Activated CD4-positive, alpha-beta T cell treated with anti-CD3 and anti-CD28 coated beads, Interleukin-2, amount 50 U/mL, for 16 hours (primary cell): ENCODE measurements around the gene OR5A1.
"Not testable (repeated sequence)": the region's sequence is repeated elsewhere in the genome, so short reads cannot be mapped to it uniquely, and the experiment has no call there.

Experiments
- DNase-seq: peaks from one replicate; pipeline ENCODE4 v3.0.0-alpha.2; 2020

OR5A1 gene

DNA sequence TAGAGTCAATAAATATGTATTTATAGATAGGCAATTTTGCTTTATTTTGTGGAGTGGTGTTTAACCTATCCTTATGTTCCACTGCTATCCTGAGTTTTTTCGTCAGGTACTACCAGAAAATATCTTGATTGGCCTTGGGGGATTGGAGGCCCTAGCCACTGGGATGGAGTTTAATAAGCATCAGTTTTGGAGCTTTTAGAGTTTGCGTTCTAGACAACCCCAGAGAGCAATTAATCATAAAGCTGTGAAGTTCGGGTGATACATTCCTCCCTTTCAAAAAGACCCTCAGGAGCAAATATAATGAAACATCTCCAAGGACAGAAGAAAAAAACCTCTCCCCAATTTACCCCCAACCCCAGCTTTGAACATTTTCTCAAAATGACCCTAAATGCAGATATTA is at the start of gene OR5A1:
Gene OR5A1 (plus strand): TSS at position 301 of the 400 bp plus-strand sequence. CDS start 6,700 bp downstream, outside the sequence.
- DNase-seq = no peak

DNA sequence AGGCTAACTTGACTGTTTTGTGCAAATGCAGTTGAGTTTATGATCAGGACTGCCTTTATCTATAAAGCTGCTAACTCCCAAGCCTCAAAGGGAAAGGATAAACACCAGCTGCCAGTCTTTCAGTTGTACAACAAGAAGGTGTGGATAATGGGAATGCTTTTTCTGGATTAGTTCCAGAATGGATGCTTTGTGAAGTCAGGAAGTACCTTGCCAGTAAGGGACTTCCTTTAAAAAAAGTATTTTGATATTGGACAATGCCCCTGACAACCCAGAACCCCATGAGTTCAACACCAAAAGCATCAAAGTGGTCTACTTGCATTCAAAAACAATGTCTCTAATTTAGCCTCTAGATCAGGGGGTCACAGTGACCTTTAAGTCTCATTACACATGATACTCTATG is 42.1 kb upstream of the OR5A1 start:
- DNase-seq = no peak

DNA sequence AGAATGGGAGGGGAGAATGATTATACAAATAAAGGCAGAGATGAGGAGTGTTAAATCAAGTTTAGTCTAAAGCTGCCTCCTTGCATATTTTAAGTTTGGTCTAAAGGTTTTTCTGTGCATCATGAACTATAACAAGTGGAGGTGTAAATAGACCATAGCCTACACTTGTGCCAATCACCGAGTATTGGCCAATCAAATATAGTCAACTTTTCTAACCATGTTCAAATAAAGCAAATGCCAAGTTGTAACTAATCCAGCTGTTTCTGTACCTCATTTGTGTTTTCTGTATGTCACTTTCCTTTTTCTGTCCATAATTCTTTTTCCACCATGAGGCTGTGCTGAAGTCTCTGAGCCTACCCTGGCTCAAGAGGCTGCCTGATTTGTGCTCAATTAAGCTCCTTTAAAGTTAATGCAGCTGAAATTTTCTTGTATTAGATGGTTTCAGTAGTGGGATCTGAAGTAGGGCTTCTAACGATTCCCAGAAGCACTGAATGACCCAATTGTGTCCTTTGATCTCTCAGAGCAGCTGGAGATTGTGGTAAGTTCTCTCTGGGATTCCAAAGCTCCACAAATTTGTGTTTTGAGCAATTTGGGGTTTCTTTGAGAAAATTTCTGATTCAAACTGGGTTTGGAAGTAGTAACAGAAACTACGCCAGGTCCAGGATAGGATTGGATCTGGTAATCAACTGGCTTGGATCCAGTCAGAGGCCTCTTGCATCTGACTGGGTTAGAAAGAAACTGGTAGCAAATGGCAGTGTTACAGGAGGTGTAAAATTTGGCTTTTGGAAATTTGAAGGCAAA is 35.6 kb upstream of the OR5A1 start:
- DNase-seq = no peak

DNA sequence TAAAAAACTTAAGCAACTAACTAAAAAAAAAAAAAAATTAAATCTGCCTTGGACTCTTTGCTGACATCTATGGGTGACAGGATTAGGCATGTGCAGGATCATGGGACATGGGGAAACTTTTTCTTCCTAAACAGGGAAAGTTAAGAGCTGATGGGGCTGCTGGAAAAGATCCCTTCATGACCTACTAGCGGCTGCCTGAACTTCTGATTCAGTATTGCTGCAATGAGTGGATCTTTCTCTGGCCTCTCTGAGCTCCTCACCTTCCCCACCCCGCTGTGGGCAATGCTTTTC is 35.1 kb upstream of the OR5A1 start:
- DNase-seq = no peak

DNA sequence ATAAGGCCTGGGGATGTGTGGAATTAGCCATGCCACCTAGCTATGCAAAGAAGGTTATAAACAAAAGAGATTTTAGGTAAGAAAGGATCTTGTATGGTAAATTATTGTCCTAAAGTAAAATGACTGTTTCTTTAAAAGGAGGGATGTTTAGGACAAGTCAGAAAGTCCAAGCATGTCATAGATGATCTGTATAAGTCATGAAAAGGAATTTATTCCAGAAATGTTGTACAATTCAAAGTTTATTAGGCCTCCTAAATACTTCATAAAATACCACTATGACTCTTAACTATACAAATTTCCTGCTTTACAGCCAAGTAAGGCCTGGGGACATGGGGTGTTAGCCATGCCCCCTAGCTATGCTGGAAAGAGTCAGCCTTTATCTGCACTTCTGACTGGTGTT is 32.7 kb upstream of the OR5A1 start:
- no peak for DNase-seq

DNA sequence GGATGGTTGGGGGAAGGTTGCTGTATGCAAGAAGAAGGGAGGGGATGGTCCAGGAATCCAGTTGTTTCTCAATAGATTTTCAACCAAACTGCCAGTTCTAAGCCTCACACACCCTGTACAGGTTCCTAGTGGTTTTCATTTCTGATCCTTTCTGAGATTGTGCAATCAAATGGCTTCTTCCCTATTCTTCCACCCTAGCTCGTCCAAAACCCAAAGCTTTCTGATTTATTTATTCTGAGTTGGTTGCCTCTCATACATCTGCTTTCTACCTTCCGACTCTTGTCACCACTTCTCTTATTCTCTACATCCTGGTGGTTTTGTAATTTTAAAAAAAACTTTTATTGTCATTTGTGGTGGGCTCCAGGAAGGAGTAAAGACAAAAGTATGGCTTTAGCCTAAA is 22.6 kb upstream of the OR5A1 start:
- DNase-seq = no peak

DNA sequence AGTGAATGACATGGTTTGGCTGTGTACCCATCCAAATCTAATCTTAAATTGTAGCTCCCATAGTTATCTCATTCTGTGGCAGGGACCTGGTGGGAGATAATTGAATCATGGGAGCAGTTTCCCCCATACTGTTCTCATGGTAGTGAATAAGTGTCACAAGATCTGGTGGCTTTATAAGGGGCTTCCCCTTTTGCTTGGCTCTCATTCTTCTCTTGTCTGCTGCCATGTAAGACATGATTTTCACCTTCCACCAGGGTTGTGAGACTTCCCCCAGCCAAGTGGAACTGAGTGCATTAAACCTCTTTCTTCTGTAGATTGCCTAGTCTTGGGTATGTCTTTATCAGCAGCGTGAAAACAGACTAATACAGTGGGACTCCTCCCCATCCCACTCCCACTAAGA is 21.2 kb upstream of the OR5A1 start:
- DNase-seq = no peak

DNA sequence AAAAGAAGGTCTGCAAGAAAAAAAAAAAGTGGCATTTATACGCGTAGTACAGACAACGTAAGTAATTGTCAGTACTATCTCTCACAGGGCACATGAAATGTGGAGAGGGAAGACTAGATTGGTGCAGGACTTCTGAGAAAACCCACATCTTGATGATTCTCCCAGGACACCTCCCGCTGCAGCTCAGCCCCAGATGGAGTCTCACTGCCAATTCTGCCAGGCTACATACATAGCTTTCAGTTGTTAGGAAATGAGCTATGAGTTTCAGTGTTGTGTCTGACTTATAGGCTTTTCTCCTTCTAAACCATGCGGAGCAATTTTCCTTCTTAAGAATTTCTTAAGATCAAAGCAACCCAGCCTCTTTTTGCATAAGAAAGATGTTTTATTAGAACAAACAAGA is 19.7 kb upstream of the OR5A1 start:
- DNase-seq = no peak

DNA sequence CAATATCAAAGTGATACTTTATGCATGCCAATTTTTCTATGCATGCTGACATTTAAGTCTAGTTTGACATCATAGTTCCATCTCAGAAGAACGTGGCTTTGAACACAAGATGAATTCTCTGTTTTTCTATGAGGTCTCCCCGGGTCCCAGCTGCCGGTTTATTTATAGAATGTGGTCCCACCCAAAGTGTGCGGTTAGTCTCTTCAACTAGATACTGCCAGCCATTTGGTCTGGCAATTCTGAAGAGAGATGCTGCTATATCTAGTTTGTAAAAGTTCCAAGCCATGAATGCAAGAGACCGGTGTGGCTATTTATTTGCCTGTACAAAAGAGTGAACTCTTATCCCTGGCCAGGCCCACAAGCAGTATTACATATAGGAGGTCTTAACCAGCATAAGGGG is 19.2 kb upstream of the OR5A1 start:
- no peak for DNase-seq

DNA sequence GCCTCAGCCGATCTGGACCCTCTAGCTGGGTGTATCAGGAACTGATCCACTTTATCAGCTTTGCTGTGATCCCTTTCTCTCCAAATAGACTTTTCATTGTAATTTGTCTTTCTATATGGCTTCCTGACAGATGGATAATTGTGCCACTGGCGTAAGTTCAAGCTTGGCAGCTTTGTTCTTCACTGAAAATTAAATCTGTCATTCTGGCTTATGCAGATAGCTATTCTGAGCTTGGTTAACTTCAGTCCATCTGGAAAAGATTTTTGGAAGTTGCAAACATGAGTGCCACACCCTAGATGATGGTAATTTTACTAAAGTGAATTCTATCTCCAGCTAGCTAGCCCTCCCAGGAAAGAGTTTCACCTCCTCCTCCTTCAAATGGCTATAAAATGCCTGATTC is 18.1 kb upstream of the OR5A1 start:
- DNase-seq = no peak

DNA sequence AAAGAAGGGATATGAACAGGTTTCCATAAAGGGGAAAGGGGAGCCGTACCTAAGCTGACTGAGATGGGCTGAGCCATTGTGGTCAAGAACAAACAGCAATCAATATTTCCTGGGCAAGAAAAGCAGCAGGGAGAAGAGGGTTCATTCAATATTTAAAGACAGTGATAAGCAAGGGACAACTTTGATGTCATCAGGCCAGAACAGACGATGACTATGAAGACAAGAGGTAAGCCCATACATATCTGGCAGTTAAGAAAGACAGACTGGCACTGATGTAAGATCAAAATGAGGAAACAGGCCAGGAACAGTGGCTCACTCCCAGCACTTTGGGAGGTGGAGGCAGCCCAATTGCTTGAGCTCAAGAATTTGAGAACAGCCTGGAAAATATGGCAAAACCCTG is 12.4 kb upstream of the OR5A1 start:
- DNase-seq = no peak

DNA sequence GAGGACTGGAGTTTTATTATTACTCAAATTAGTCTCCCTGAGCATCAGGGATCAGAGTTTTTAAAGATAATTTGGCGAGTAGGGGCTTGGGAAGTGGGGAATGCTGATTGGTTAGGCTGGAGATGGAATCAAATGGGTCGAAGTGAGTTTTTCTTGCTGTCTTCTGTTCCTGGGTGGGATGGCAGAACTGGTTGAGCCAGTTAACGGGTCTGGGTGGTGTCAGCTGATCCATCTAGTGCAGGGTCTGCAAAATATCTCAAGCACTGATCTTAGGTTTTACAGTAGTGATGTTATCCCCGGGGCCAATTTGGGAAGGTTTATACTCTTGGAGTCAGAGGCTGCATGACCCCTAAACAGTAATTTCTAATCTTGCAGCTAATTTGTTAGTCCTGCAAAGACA is 11.1 kb upstream of the OR5A1 start:
- DNase-seq = no peak

DNA sequence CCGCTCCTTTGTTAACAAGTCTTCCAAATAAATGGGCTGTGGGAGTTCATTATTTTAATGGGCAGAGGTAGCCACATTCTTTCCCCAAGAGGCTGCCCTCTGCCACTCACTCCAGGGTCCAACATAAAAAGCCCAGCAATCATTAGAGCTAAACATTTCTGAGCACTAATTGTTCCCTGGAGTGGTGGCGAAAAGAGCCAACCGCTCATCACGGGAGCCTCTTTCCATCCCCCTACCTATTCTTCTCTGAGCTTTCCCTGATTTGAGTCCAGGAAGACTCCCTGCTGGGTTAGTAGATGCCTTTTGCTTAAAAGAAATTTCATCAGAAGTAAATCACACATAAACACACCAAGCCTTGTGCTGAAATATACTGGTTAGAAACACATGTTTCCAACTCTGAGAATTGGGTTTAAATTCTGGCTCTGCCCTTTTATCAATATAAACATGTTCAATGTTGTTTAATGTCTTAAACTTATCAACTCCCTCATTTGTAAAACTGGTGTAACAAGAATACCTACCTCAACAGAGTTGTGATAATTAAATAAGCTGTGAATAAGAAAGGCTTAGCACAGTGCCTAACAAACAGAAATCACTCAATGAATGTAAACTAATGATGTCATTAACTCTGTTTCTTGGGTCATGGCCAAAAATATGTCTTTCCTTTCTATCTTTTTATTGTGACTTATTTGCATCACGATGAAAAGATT is 9.8 kb upstream of the OR5A1 start, which contains the start of gene OR5A2:
Gene OR5A2 (minus strand): TSS at position 53 of the 707 bp plus-strand sequence. CDS start 3,460 bp downstream, outside the sequence.
- DNase-seq = no peak

DNA sequence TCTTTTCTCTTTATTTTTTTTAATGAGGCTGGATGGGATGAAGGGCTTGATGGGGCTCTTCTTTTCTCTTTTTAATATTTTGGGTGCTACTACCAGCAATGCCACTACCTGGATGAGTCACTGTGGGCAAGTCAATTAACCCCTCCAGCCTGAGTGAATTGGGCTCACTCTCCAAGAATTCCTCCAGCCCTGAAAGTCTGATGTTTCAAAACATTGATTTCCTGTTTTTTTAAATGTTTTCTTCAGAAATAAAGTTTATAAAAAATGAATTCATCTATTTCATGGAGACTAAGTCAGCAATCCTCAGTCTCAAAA is 9.2 kb upstream of the OR5A1 start:
- no peak for DNase-seq

DNA sequence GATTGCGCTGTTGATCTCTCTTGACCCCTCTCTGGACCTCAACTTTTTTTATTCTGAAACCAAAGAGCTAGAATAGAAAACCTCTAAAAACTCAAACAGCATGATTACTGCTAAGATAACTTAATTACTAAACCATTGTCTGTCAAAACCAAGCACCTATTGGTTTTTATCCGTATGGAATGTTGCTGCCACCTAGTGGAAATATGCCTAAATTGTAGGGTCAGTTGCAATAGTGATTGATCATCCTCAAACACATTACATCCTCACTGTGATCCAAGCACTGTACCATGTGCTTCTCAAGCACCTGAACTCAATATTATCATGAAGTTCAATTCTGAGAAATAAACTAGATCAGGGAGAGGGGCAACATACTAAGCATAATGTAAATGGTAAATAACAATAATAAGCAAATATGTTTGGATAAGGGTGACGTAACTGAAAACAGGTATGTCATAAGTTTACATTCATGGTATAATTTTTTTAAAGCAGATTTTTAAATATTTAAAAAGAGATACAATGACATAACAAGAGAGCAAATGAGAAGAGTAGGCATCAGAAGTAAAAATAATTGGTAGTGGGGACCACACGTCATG is 6.2 kb upstream of the OR5A1 start:
- DNase-seq = peak; percentile 68

DNA sequence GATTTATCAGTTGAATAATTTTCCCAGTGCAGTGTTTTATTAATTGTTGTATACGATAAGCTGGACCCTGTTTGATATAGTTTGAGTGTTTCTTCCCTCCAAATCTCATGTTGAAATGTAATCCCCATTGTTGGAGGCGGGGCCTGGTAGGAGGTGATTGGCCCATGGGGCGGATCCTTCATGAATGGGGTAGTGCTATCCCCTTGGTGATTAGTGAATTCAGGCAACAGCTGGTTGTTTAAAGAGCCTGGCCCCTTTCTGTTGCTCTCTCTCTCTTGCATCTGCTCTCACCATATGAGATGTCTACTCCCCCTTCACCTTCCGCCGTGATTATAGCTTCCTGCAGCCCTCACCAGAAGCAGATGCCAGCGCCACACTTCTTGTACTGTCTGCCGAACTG is 1.5 kb downstream of the OR5A1 start:
- no peak for DNase-seq

DNA sequence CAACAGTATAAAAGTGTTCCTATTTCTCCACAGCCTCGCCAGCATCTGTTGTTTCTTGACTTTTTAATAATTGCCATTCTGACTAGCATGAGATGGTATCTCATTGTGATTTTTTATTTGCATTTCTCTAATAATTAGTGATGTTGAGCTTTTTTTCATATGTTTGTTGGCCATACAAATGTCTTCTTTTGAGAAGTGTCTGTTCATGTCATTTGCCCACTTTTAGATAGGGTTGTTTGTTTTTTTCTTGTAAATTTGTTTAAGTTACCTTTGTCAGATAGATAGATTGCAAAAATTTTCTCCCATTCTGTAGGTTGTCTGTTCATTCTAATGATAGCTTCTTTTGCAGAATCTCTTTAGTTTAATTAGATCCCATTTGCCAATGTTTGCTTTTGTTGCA is 9.4 kb downstream of the OR5A1 start:
- not testable (repeated sequence) for DNase-seq

DNA sequence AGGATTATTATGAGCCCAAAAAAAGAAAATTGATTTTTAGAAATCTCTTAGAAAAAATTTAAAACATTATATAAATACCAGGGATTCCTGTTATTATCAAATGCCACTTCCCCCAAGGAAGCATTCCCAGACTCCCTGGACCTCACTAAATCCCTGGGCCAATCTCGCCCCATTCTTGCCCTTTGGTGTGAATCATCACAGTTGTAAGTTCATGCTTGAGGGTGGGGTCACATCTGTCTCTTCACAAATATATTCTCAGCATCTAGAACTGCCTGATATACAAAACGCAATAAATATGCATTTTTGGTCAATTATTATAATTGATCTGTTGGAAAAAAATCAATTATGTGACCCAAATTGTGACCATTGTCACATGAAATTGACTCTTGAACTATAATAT is 12.2 kb downstream of the OR5A1 start:
- no peak for DNase-seq

DNA sequence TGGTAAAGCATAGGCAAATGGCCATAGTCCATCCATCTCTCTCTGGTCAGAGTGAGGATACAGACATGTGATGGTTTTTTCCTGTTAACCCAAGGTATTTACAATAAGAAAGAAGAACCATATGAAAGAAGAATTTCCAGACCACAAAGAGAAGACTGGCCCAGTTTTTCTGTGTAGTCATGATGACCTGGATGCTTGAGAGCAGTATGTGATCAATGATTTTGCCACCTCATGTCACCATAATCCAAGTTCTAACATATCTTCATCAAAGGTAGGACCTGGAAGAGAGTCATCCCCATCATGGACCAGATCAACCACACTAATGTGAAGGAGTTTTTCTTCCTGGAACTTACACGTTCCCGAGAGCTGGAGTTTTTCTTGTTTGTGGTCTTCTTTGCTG is 20.4 kb downstream of the OR5A1 start, which contains the start of gene OR4D6:
Gene OR4D6 (plus strand): TSS at position 301 of the 400 bp plus-strand sequence. CDS start 0 bp downstream, at position 301.
- no peak for DNase-seq

DNA sequence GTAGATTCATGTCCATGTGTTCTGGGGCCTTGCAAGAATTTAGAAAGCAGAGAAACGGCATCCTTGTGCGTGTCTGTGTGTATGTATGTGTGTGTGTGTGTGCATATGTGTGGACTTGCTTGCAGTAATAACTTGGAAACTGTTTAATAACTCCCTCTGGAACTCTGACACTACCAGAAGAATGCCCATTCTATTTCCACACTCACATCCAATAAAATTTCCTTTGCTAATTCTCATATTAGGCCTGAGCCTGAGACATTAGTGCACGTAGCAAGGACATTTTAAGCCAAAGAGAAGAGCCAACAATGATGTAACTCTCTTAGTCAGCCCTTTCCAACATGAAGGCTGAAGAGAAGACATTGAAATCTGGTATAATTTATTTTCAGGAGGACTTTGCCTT is 23.6 kb downstream of the OR5A1 start:
- no peak for DNase-seq

DNA sequence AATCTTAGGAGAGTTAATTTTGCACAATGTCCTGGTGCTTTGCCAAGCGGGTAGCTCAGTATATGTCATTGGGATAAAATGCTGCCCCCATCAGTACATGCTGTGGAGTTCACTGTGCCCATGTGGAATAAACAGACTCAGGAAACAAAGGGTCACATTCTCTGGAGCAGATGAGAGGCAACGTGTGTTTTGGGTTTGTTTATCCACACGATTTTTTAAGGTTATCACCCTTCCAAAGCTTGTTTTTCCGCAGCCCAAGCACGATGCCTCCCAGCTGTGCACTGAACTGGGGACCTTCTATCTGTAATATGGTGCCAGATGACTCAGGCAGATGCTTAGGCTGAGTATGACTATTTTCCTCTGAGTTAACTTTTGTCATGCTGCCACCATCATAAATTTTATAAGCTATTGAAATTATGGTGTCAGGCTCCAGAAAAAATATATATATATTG is 26.9 kb downstream of the OR5A1 start:
- no peak for DNase-seq

DNA sequence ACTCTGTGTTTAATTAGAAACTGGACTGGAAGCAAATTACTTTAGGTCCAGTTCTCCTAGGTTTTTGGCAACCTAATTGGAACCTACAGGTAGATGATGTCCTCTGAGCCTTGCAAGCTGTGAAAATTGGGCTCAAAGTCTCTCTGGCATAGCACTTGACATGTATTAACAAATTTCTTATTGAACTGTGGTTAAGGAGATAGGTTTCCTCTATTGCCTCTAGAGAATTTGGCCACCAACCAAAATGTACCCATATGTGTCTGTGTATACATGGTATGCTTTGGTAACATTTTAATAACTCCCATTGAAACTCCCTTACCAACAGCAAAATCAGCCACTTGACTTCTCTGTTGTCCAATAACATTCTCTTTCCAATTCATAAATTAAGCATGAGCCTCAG is 36.7 kb downstream of the OR5A1 start, which contains the start of gene OR4D10:
Gene OR4D10 (plus strand): TSS at position 301 of the 400 bp plus-strand sequence. CDS start 4,115 bp downstream, outside the sequence.
- no peak for DNase-seq

DNA sequence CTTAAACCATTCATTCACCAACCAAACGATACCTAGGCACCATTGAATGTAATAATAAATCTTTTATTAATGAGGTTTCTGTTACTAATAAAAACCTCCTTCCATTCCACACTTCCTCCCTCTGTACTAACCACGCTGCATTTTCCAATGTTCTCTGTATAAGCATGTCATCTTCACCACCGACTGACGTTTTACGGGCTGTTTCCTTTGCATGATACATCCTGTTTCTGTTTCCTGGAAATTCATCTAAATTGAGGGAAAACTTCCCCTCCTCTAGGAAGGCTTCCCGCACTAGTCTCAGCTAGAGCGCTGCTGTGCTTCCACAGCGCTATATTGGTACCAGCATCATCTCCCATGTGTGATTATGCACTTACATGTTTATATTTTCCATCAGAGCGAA is 38.9 kb downstream of the OR5A1 start:
- DNase-seq = no peak

DNA sequence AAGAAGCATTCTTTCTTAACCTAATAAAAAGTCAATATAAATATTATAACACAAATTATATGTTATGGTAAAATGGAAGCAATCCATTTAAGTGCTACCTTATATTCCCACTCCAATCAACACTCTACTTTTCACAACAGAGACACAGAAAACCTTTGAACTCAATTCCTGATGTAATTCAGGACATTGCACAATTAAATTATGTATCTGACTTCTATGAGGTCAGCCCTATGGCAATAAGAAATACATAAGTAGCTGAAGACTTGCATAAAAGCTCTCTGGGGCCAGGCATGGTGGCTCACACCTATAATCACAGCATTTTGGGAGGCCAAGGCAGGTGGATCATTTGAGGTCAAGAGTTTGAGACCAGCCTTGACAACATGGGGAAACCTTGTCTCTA is 43.6 kb downstream of the OR5A1 start:
- DNase-seq = no peak
